GM19455 (cell line): ENCODE measurements around the gene DOCK10.

Source experiments
- ATAC-seq: cut with Tn5 transposase; IDR thresholded peaks from one replicate; pipeline ENCODE4 v1.9.1; 2021; ENCODE audit not compliant: unreplicated experiment

The DOCK10 gene

DNA sequence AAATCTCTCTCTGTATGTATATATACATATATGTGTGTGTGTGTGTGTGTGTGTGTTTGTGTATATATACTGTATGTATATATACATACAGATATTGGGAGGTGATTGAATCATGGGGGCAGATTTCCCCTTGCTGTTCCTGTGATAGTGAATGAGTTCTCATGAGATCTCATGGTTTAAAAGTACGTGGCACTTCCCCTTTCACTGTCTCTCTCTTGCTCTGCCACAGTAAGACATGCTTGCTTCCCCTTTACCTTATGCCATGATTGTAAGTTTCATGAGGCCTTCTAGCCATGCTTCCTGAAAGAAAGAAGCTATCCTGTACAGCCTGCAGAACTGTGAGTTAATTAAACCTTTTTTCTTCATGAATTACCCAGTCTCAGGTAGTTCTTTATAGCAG is 307.3 kb downstream of the DOCK10 start:
- ATAC-seq = no peak

DNA sequence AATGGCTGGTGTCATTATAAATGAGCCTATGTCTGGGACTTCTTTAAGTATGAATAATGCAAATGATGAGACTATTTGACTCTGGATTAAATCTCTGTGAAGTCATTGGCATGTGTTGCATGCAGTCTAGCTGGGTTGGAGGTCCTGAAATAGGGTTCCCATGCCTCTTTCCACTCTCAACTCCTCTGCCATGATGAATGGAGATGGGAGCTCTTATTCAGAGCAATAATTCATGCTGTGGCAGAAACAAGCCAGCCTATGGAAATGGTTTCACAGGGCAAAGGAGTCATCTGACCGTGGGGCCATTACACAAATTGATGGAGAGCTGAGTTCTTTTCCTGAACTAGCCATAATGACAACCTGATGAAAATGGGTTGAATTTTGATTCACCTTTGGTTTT is 310.6 kb downstream of the DOCK10 start:
- ATAC-seq = no peak

DNA sequence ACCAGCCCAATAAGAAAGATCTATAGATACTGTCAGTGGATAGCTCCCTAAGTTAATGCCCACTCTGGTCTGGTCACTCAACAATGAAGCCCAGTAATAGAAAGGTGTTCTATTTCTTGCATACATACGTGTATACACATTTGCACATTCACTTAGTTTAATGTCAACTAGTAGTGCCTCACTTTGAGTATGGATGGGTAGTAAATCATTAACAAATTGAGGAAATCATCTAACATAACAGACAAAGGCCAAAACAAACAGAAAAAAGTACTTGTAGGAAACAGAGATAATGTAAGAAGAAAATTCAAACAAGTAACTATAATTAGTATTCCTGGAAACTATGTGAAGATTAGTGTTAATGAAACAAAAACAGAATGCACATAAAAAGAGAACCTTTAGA is 312.8 kb downstream of the DOCK10 start:
- no peak for ATAC-seq

DNA sequence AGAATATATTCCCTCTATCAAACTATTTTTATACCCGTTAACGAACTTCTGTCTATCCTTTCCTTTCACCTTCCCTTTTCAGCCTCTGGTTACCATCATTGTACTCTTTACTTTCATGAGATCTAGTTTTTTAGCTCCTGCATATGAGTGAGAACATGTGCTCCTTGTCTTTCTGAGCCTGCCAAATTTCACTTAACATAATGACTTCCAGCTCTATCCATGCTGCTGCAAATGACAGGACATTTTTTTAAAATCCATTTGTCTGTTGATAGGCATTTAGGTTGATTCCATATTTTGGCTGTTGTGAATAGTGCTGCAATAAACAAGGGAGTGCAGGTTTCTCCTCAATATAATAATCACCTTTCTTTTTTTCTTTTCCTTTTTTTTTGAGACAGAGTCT is 317.9 kb downstream of the DOCK10 start:
- ATAC-seq = no peak

DNA sequence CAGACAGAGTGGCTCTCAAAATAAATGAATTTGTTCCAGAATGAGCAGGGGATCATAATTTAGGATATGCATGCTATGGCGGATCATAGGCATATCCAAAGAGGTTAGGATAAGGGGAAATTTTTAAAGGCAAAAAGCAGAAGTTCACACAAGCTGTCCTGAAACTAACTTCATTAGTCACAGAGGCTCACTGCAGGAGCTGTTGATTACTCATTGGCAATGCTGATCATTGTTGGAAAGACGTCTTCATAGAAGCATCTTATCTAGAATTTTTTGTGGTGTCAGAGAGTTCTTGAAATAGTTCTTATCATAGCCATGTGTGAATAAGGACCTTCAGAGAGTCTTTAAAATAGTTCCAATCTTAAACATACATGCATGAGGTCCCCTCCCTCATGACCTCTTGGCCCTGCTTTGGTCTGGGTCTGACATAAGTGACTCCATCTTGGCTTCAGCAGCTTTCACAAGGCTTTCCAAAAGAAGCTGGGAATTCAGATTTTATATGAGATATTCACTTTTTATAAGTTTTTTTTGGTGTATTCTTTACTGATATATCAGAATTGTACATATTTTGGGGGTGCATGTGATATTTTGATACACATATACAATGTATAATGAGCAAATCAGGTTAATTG is 318.6 kb downstream of the DOCK10 start:
- no peak for ATAC-seq

DNA sequence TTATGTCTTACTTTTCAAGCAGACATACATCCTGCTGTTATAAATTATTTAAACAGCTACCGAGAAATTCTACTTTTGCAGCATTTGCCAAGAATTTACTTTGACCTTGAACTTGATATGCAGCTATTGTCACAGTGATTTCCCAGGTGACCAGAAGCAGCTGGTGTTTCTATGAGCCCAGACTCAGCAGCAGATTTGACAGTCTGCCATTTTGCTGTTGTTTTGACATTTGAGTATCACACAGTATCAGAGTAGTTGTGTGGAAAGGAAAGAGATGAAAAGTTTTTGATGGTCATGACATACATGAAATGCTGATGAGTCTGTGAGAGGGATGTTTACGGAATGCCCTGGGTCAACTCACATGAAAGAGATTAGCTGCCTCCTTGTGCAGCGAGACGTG is 319.5 kb downstream of the DOCK10 start:
- ATAC-seq = no peak

DNA sequence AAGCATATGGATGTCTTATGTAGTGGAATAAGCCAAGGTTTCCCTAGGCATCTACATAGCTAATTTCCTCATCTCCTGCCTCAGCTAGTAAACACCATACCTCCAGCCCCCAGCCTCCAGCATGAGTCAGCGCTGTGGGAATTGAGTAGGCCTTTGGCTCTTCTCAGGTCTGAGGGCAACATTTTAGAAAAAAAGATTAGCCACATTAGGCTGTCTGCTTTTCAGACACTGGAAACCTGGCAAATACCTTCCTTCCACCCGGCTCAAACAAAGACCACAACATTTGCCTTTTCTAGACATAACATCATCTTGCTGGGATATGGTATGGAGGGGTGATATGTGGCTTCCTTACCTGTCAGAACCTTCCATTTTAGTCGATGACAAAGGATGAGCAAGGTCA is 320.0 kb downstream of the DOCK10 start:
- ATAC-seq = no peak

DNA sequence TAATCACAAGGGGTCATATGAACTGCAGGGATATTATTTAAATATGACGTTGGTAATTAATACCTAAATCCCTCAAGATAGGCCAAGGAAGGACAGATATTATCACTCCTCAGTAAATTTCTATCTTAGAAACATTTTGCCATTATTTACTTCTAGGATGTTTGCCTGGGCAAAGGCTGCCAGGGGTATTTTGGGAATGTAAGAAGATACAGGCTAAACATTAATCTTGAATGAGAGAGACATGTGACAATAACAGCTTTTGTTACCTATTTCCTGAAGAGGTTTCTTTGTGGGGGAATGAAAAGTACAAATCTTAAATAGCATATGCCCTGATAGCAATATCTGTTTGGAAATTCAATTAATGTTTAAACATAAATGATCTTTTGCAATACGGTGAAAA is 325.3 kb downstream of the DOCK10 start:
- ATAC-seq = no peak

DNA sequence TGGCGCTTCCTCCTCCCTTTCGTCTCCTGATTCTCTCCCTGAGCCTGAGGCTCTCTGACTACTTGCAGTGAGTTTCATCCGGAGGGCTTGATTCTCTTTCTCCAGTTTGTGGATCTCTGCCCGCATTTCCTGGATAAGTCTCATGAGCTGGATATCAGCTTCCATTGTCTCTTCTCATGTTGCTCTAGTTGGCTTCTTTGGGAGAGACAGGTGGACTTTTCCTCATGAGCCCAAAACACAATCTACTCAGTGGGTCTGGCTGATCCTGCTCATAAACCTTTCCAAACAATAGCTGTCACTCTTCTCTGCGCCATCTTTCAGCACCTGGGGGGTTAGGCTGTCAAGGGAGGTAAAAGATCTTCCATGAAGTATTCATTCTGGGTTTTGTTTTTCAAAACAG is 326.1 kb downstream of the DOCK10 start, which contains the start of gene CCDC195:
CCDC195 (minus strand) TSS at position 165 of the 400 bp plus-strand sequence; CDS start at position 165, 0 bp downstream.
- no peak for ATAC-seq
